IPS DF 4.7 (cell line): ENCODE data around the gene BIRC2.

ENCODE experiments used
- DNase-seq: peaks from one replicate; pipeline ENCODE4 v3.0.0-alpha.2; 2013; ENCODE audit warnings: low spot score; ENCODE audit errors: extremely low read depth

BIRC2 gene

GRCh38 chr11:102399189-102399588, 52.2 kb downstream of the BIRC2 start:
- no peak for DNase-seq

- no peak for DNase-seq
Measured at GRCh38 chr11:102400603-102401002, 53.6 kb downstream of the BIRC2 start.

- DNase-seq: no peak
Measured at GRCh38 chr11:102401905-102402304, 54.9 kb downstream of the BIRC2 start.

GRCh38 chr11:102402548-102402947, 55.5 kb downstream of the BIRC2 start:
- DNase-seq: no peak

GRCh38 chr11:102405501-102405900, 58.5 kb downstream of the BIRC2 start:
- no peak for DNase-seq

- DNase-seq: no peak
Measured at GRCh38 chr11:102406099-102406498, 59.1 kb downstream of the BIRC2 start.

- DNase-seq: no peak
Measured at GRCh38 chr11:102407901-102408300, 60.9 kb downstream of the BIRC2 start.

GRCh38 chr11:102408339-102408738, 61.3 kb downstream of the BIRC2 start:
- no peak for DNase-seq

- DNase-seq: no peak
Measured at GRCh38 chr11:102410382-102410784, 63.4 kb downstream of the BIRC2 start.

GRCh38 chr11:102411142-102411541, 64.1 kb downstream of the BIRC2 start:
- DNase-seq: no peak

- no peak for DNase-seq
Measured at GRCh38 chr11:102413497-102413896, 66.5 kb downstream of the BIRC2 start.

- no peak for DNase-seq
Measured at GRCh38 chr11:102414559-102414958, 67.5 kb downstream of the BIRC2 start.

GRCh38 chr11:102415304-102415916, 68.4 kb downstream of the BIRC2 start:
- no peak for DNase-seq

- no peak for DNase-seq
Measured at GRCh38 chr11:102416976-102417375, 70.0 kb downstream of the BIRC2 start.

GRCh38 chr11:102419181-102419580, 72.2 kb downstream of the BIRC2 start:
- DNase-seq: no peak

- DNase-seq: no peak
Measured at GRCh38 chr11:102420547-102420946, 73.5 kb downstream of the BIRC2 start.

- no peak for DNase-seq
Measured at GRCh38 chr11:102421261-102421660, 74.2 kb downstream of the BIRC2 start.

GRCh38 chr11:102422817-102423712, 76.1 kb downstream of the BIRC2 start:
- no peak for DNase-seq

- no peak for DNase-seq
Measured at GRCh38 chr11:102423936-102424335, 76.9 kb downstream of the BIRC2 start.

GRCh38 chr11:102426000-102426399, 79.0 kb downstream of the BIRC2 start:
- DNase-seq: no peak

- no peak for DNase-seq
Measured at GRCh38 chr11:102426570-102426969, 79.6 kb downstream of the BIRC2 start.

- no peak for DNase-seq
Measured at GRCh38 chr11:102427068-102427467, 80.1 kb downstream of the BIRC2 start.
